WTC11 (cell line): ENCODE results near the gene SOX5. TPM values are rescaled to one million over a fixed set of nuclear protein-coding genes. Genes with fewer than 3 reads are reported as not detected.

Source experiments
- ATAC-seq: fragments of 200-7000 bp; cut with Tn5 transposase; 2 replicates; pipeline ENCODE4 v1.10.0; 2021; ENCODE audit warnings: mild to moderate bottlenecking, moderate library complexity
- CTCF ChIA-PET: fragments of 300-600 bp; sonication (Branson Sonifier 250); formaldehyde crosslinking; loops from one replicate; lab custom pipeline; 2021; ENCODE audit warnings: antibody characterized with exemption; lab: Charles Lee
- POLR2A ChIA-PET: fragments of 350-600 bp; sonication (Branson Sonifier 250); formaldehyde crosslinking; loops from one replicate; lab custom pipeline; 2021; ENCODE audit warnings: antibody characterized with exemption; lab: Charles Lee
- DNase-seq: peaks from one replicate; pipeline ENCODE4 v3.0.0; 2021; ENCODE audit warnings: low spot score
- H3K27ac Mint-ChIP-seq: 2 replicates; pipeline ENCODE4 v1.8.0; 2021; ENCODE audit warnings: mixed read lengths
- H3K27me3 Mint-ChIP-seq: 2 replicates; pipeline ENCODE4 v1.8.0; 2021; ENCODE audit warnings: low read depth, mild to moderate bottlenecking, moderate library complexity, mixed read lengths
- H3K36me3 Mint-ChIP-seq: 2 replicates; pipeline ENCODE4 v1.8.0; 2021; ENCODE audit warnings: mixed read lengths
- H3K4me1 Mint-ChIP-seq: 2 replicates; pipeline ENCODE4 v1.8.0; 2022; ENCODE audit warnings: mixed read lengths
- H3K4me3 Mint-ChIP-seq: 2 replicates; pipeline ENCODE4 v1.8.0; 2021; ENCODE audit warnings: mild to moderate bottlenecking, moderate library complexity, mixed read lengths
- H3K9me3 Mint-ChIP-seq: 2 replicates; pipeline ENCODE4 v1.8.0; 2021; ENCODE audit warnings: mixed read lengths
- ATF1 ChIP-seq: sonication (generic); formaldehyde crosslinking; IDR thresholded peaks from 2 replicates; pipeline ENCODE4 v1.8.1; 2023; ENCODE audit warnings: mild to moderate bottlenecking, moderate library complexity, missing genetic modification reagents
- EMX1 ChIP-seq: fragments of 250-450 bp; sonication (Bioruptor Pico); IDR thresholded peaks from 2 replicates; pipeline ENCODE4 v1.8.0; 2021; ENCODE audit warnings: mild to moderate bottlenecking
- FOXJ3 ChIP-seq: sonication (generic); formaldehyde crosslinking; IDR thresholded peaks from 2 replicates; pipeline ENCODE4 v1.9.0; 2021; ENCODE audit warnings: missing genetic modification reagents, mild to moderate bottlenecking, borderline replicate concordance
- GABPB1 ChIP-seq: sonication (generic); formaldehyde crosslinking; IDR thresholded peaks from 2 replicates; pipeline ENCODE4 v1.8.1; 2023; ENCODE audit warnings: mild to moderate bottlenecking, missing genetic modification reagents
- IRF2 ChIP-seq: sonication (generic); formaldehyde crosslinking; IDR thresholded peaks from 2 replicates; pipeline ENCODE4 v1.8.0; 2022; ENCODE audit warnings: low read depth, missing genetic modification reagents, borderline replicate concordance
- JAZF1 ChIP-seq: fragments of 250-450 bp; sonication (Bioruptor Pico); IDR thresholded peaks from 2 replicates; pipeline ENCODE4 v1.9.0; 2021; ENCODE audit warnings: moderate library complexity, mild to moderate bottlenecking, inconsistent platforms
- JUN ChIP-seq: sonication (generic); formaldehyde crosslinking; IDR thresholded peaks from 2 replicates; pipeline ENCODE4 v1.8.0; 2023; ENCODE audit warnings: mild to moderate bottlenecking, missing genetic modification reagents
- MYBL2 ChIP-seq: sonication (generic); formaldehyde crosslinking; IDR thresholded peaks from 2 replicates; pipeline ENCODE4 v1.8.1; 2023; ENCODE audit warnings: mild to moderate bottlenecking, moderate library complexity, missing genetic modification reagents
- NFE2L1 ChIP-seq: sonication (generic); formaldehyde crosslinking; IDR thresholded peaks from 2 replicates; pipeline ENCODE4 v1.8.1; 2023; ENCODE audit warnings: missing genetic modification reagents
- NR1H2 ChIP-seq: sonication (generic); formaldehyde crosslinking; IDR thresholded peaks from 2 replicates; pipeline ENCODE4 v1.9.0; 2021; ENCODE audit warnings: mild to moderate bottlenecking, moderate library complexity, missing genetic modification reagents
- NR3C1 ChIP-seq: sonication (generic); formaldehyde crosslinking; conservative IDR thresholded peaks from 2 replicates; pipeline ENCODE4 v1.8.1; 2023; ENCODE audit warnings: low read depth, mild to moderate bottlenecking, missing genetic modification reagents
- SMAD4 ChIP-seq: sonication (generic); formaldehyde crosslinking; IDR thresholded peaks from 2 replicates; pipeline ENCODE4 v1.8.0; 2022; ENCODE audit warnings: mild to moderate bottlenecking, missing genetic modification reagents
- TEAD4 ChIP-seq: sonication (generic); formaldehyde crosslinking; IDR thresholded peaks from 2 replicates; pipeline ENCODE4 v1.8.0; 2022; ENCODE audit warnings: mild to moderate bottlenecking, missing genetic modification reagents
- ZNF423 ChIP-seq: fragments of 250-450 bp; sonication (Bioruptor Pico); IDR thresholded peaks from 2 replicates; pipeline ENCODE4 v2.1.2; 2022; ENCODE audit warnings: mild to moderate bottlenecking, moderate library complexity
- total RNA-seq: library from RNA; stranded (reverse); gene quantifications from 3 replicates; pipeline ENCODE4 v1.2.3, GENCODE V29; 2021
- TF ChIP-seq, protein P1 (sequence below): sonication (generic); formaldehyde crosslinking; IDR thresholded peaks from 2 replicates; pipeline ENCODE4 v1.8.0; 2022; ENCODE audit warnings: mild to moderate bottlenecking, missing genetic modification reagents
- TF ChIP-seq, protein P2 (sequence below): sonication (generic); formaldehyde crosslinking; IDR thresholded peaks from 2 replicates; pipeline ENCODE4 v1.8.0; 2022; ENCODE audit warnings: mild to moderate bottlenecking, missing genetic modification reagents
- TF ChIP-seq, protein P3 (sequence below): sonication (generic); formaldehyde crosslinking; IDR thresholded peaks from 2 replicates; pipeline ENCODE4 v1.8.0; 2023; ENCODE audit warnings: mild to moderate bottlenecking, missing genetic modification reagents
- TF ChIP-seq, protein P4 (sequence below): sonication (generic); formaldehyde crosslinking; IDR thresholded peaks from 2 replicates; pipeline ENCODE4 v1.8.1; 2023; ENCODE audit warnings: mild to moderate bottlenecking, moderate library complexity, missing genetic modification reagents

Gene SOX5
- total RNA-seq, 1 experiment from 2014 or later = 2.3 TPM

DNA sequence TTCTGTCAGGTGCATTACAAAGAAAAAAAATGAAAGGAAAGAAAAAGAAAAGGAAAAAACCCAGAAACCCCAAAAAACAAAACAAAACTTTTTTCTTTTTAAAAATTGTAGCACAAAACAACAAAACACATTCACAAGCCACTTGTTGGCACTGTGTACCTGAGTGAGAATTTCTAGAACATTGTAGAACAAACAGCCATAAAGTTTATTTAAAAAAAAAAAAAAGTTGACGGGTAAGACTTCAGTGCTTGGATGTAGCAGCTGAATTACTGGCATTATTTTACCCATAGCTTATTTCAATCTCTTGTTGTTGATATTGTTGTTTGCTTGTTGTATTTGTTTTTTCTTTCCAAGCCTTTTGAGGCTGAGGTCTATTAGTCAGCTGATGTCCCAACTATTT, 415.8 kb downstream of the SOX5 start:
- no peak for TF ChIP-seq NR3C1 (CRISPR knock-in tag)
- no peak for TF ChIP-seq MYBL2 (CRISPR knock-in tag)
- TF ChIP-seq FOXJ3 (CRISPR knock-in tag) = no peak
- TF ChIP-seq GABPB1 = no peak
- no peak for TF ChIP-seq JAZF1 (CRISPR knock-in tag)
- TF ChIP-seq SMAD4 (CRISPR knock-in tag) = no peak
- TF ChIP-seq NFE2L1 (CRISPR knock-in tag) = no peak
- H3K9me3 Mint-ChIP-seq = peaks cover 3% of the 10 kb centered on the region; the same call in 1 of the 2 replicates
- DNase-seq (no peak), ATAC-seq (no peak)
- ChIA-PET POLR2A (no interaction called here), CTCF (no interaction called here)
- H3K27ac Mint-ChIP-seq = no peak overlapping the region
- no peak overlapping the region for H3K4me3 Mint-ChIP-seq
- H3K27me3 Mint-ChIP-seq = no peaks in the 10 kb centered on the region
- H3K36me3 Mint-ChIP-seq = no peaks in the 10 kb centered on the region
- H3K4me1 Mint-ChIP-seq = peaks cover 18% of the 10 kb centered on the region

DNA sequence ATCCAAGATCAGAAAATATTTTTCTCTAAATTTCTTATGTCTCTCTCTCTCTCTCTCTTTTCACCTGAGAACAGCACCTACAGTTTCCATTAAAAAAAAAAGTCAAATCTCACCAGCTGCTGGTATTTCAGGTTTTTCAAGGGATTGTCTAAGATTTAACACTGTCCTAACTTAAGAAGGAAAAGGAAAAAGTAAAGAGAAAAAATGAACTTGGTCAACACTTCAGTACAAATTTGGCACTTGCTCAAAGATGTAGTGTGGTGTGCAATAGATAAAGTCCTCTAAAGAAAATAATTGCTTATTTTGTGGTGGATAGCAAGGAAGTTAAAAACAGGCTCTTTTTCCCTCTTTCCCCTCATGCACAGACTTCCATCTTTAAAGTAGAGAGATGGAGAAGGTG, 416.2 kb downstream of the SOX5 start:
- H3K4me1 Mint-ChIP-seq = peaks cover 19% of the 10 kb centered on the region
- no peak for DNase-seq
- TF ChIP-seq, protein P1, sequence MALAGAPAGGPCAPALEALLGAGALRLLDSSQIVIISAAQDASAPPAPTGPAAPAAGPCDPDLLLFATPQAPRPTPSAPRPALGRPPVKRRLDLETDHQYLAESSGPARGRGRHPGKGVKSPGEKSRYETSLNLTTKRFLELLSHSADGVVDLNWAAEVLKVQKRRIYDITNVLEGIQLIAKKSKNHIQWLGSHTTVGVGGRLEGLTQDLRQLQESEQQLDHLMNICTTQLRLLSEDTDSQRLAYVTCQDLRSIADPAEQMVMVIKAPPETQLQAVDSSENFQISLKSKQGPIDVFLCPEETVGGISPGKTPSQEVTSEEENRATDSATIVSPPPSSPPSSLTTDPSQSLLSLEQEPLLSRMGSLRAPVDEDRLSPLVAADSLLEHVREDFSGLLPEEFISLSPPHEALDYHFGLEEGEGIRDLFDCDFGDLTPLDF = no peak
- TF ChIP-seq IRF2 (CRISPR knock-in tag) (no peak), JUN (CRISPR knock-in tag) (no peak)
- TF ChIP-seq, protein P2, sequence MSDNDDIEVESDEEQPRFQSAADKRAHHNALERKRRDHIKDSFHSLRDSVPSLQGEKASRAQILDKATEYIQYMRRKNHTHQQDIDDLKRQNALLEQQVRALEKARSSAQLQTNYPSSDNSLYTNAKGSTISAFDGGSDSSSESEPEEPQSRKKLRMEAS = no peak
- TF ChIP-seq, all 79 proteins: peak for 0
- no peak overlapping the region for H3K27ac Mint-ChIP-seq
- H3K36me3 Mint-ChIP-seq = no peaks in the 10 kb centered on the region
- ChIA-PET POLR2A (no interaction called here), CTCF (no interaction called here)
- no peaks in the 10 kb centered on the region for H3K27me3 Mint-ChIP-seq
- no peak for ATAC-seq
- H3K4me3 Mint-ChIP-seq = no peak overlapping the region
- H3K9me3 Mint-ChIP-seq = peaks cover under 1% of the 10 kb centered on the region; the same call in 1 of the 2 replicates

DNA sequence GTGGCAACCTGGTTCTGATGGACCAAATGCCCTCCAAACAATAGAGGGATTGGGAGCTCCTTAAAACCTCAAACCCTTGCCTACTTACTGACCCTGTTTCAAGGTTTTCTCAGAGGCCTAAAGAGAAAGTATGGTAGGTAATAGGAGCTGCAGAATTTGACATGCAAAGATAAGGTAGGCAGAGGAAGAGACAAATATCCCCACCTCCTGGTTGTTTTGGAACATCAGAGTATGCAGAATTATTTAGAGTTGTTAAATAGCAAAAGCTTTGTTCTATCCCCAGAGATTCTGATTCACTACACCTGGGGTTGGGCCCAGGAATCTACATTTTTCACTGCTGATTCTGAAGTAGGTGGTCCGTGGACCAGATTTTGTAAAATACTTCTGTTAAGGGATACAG, 421.2 kb downstream of the SOX5 start:
- Mint-ChIP-seq H3K27ac (no peak overlapping the region), H3K4me3 (no peak overlapping the region), H3K36me3 (peaks cover 14% of the 10 kb centered on the region), H3K27me3 (no peaks in the 10 kb centered on the region; the same call in 1 of the 2 replicates), H3K4me1 (peaks cover 12% of the 10 kb centered on the region), H3K9me3 (peaks cover 21% of the 10 kb centered on the region)
- DNase-seq (no peak), ATAC-seq (no peak)
- ChIA-PET CTCF (no interaction called here), POLR2A (no interaction called here)
- no peak for TF ChIP-seq TEAD4 (CRISPR knock-in tag)
- TF ChIP-seq EMX1 = no peak
- TF ChIP-seq ZNF423 (CRISPR knock-in tag) = no peak
- TF ChIP-seq NR1H2 (CRISPR knock-in tag) = no peak
- TF ChIP-seq ATF1 (CRISPR knock-in tag) = no peak
- no peak for TF ChIP-seq JAZF1 (CRISPR knock-in tag)
- TF ChIP-seq, protein P3, sequence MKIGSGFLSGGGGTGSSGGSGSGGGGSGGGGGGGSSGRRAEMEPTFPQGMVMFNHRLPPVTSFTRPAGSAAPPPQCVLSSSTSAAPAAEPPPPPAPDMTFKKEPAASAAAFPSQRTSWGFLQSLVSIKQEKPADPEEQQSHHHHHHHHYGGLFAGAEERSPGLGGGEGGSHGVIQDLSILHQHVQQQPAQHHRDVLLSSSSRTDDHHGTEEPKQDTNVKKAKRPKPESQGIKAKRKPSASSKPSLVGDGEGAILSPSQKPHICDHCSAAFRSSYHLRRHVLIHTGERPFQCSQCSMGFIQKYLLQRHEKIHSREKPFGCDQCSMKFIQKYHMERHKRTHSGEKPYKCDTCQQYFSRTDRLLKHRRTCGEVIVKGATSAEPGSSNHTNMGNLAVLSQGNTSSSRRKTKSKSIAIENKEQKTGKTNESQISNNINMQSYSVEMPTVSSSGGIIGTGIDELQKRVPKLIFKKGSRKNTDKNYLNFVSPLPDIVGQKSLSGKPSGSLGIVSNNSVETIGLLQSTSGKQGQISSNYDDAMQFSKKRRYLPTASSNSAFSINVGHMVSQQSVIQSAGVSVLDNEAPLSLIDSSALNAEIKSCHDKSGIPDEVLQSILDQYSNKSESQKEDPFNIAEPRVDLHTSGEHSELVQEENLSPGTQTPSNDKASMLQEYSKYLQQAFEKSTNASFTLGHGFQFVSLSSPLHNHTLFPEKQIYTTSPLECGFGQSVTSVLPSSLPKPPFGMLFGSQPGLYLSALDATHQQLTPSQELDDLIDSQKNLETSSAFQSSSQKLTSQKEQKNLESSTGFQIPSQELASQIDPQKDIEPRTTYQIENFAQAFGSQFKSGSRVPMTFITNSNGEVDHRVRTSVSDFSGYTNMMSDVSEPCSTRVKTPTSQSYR (CRISPR knock-in tag) = no peak
- TF ChIP-seq, protein P4, sequence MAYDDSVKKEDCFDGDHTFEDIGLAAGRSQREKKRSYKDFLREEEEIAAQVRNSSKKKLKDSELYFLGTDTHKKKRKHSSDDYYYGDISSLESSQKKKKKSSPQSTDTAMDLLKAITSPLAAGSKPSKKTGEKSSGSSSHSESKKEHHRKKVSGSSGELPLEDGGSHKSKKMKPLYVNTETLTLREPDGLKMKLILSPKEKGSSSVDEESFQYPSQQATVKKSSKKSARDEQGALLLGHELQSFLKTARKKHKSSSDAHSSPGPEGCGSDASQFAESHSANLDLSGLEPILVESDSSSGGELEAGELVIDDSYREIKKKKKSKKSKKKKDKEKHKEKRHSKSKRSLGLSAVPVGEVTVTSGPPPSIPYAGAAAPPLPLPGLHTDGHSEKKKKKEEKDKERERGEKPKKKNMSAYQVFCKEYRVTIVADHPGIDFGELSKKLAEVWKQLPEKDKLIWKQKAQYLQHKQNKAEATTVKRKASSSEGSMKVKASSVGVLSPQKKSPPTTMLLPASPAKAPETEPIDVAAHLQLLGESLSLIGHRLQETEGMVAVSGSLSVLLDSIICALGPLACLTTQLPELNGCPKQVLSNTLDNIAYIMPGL = no peak
